WTC11 (cell line): ENCODE measurements around the gene PON1. TPM values are rescaled to one million over a fixed set of nuclear protein-coding genes. Genes with fewer than 3 reads are reported as not detected.

ENCODE experiments used
- ATAC-seq: fragments of 200-7000 bp; cut with Tn5 transposase; 2 replicates; pipeline ENCODE4 v1.10.0; 2021; ENCODE audit warnings: mild to moderate bottlenecking, moderate library complexity
- CTCF ChIA-PET: fragments of 300-600 bp; sonication (Branson Sonifier 250); formaldehyde crosslinking; loops from one replicate; lab custom pipeline; 2021; ENCODE audit warnings: antibody characterized with exemption; lab: Charles Lee
- POLR2A ChIA-PET: fragments of 350-600 bp; sonication (Branson Sonifier 250); formaldehyde crosslinking; loops from one replicate; lab custom pipeline; 2021; ENCODE audit warnings: antibody characterized with exemption; lab: Charles Lee
- DNase-seq: peaks from one replicate; pipeline ENCODE4 v3.0.0; 2021; ENCODE audit warnings: low spot score
- H3K27ac Mint-ChIP-seq: 2 replicates; pipeline ENCODE4 v1.8.0; 2021; ENCODE audit warnings: mixed read lengths
- H3K27me3 Mint-ChIP-seq: 2 replicates; pipeline ENCODE4 v1.8.0; 2021; ENCODE audit warnings: low read depth, mild to moderate bottlenecking, moderate library complexity, mixed read lengths
- H3K36me3 Mint-ChIP-seq: 2 replicates; pipeline ENCODE4 v1.8.0; 2021; ENCODE audit warnings: mixed read lengths
- H3K4me1 Mint-ChIP-seq: 2 replicates; pipeline ENCODE4 v1.8.0; 2022; ENCODE audit warnings: mixed read lengths
- H3K4me3 Mint-ChIP-seq: 2 replicates; pipeline ENCODE4 v1.8.0; 2021; ENCODE audit warnings: mild to moderate bottlenecking, moderate library complexity, mixed read lengths
- H3K9me3 Mint-ChIP-seq: 2 replicates; pipeline ENCODE4 v1.8.0; 2021; ENCODE audit warnings: mixed read lengths
- CREB1 ChIP-seq: sonication (generic); formaldehyde crosslinking; IDR thresholded peaks from 2 replicates; pipeline ENCODE4 v1.8.0; 2023; ENCODE audit warnings: mild to moderate bottlenecking, missing genetic modification reagents
- ESRRA ChIP-seq: sonication (generic); formaldehyde crosslinking; IDR thresholded peaks from 2 replicates; pipeline ENCODE4 v1.8.1; 2022; ENCODE audit warnings: mild to moderate bottlenecking, missing genetic modification reagents, borderline replicate concordance
- FOXJ3 ChIP-seq: sonication (generic); formaldehyde crosslinking; IDR thresholded peaks from 2 replicates; pipeline ENCODE4 v1.9.0; 2021; ENCODE audit warnings: missing genetic modification reagents, mild to moderate bottlenecking, borderline replicate concordance
- HMGA2 ChIP-seq: fragments of 250-450 bp; sonication (Bioruptor Pico); IDR thresholded peaks from 2 replicates; pipeline ENCODE4 v1.4.0; 2021; ENCODE audit warnings: mild to moderate bottlenecking, moderate library complexity
- NFATC4 ChIP-seq: fragments of 250-450 bp; sonication (Bioruptor Pico); IDR thresholded peaks from 2 replicates; pipeline ENCODE4 v1.9.0; 2021; ENCODE audit warnings: mild to moderate bottlenecking
- NR1H2 ChIP-seq: sonication (generic); formaldehyde crosslinking; IDR thresholded peaks from 2 replicates; pipeline ENCODE4 v1.9.0; 2021; ENCODE audit warnings: mild to moderate bottlenecking, moderate library complexity, missing genetic modification reagents
- NR2C2 ChIP-seq: sonication (generic); formaldehyde crosslinking; IDR thresholded peaks from 2 replicates; pipeline ENCODE4 v1.8.0; 2022; ENCODE audit warnings: mild to moderate bottlenecking, missing genetic modification reagents
- NR3C1 ChIP-seq: sonication (generic); formaldehyde crosslinking; conservative IDR thresholded peaks from 2 replicates; pipeline ENCODE4 v1.8.1; 2023; ENCODE audit warnings: low read depth, mild to moderate bottlenecking, missing genetic modification reagents
- ZNF219 ChIP-seq: sonication (generic); formaldehyde crosslinking; IDR thresholded peaks from 2 replicates; pipeline ENCODE4 v1.8.0; 2023; ENCODE audit warnings: missing genetic modification reagents, mild to moderate bottlenecking, borderline replicate concordance
- ZNF317 ChIP-seq: sonication (generic); formaldehyde crosslinking; IDR thresholded peaks from 2 replicates; pipeline ENCODE4 v1.8.1; 2023; ENCODE audit warnings: low read depth, mild to moderate bottlenecking, moderate library complexity, missing genetic modification reagents, borderline replicate concordance
- total RNA-seq: library from RNA; stranded (reverse); gene quantifications from 3 replicates; pipeline ENCODE4 v1.2.3, GENCODE V29; 2021
- TF ChIP-seq, protein P1 (sequence below): sonication (generic); formaldehyde crosslinking; IDR thresholded peaks from 2 replicates; pipeline ENCODE4 v1.8.0; 2022; ENCODE audit warnings: mild to moderate bottlenecking, missing genetic modification reagents
- TF ChIP-seq, protein P2 (sequence below): sonication (generic); formaldehyde crosslinking; IDR thresholded peaks from 2 replicates; pipeline ENCODE4 v1.8.0; 2022; ENCODE audit warnings: mild to moderate bottlenecking, missing genetic modification reagents
- TF ChIP-seq, protein P3 (sequence below): sonication (generic); formaldehyde crosslinking; IDR thresholded peaks from 2 replicates; pipeline ENCODE4 v1.8.1; 2023; ENCODE audit warnings: mild to moderate bottlenecking, missing genetic modification reagents
- TF ChIP-seq, protein P4 (sequence below): fragments of 250-450 bp; sonication (Bioruptor Pico); IDR thresholded peaks from 2 replicates; pipeline ENCODE4 v1.9.0; 2021; ENCODE audit warnings: mild to moderate bottlenecking, borderline replicate concordance
- TF ChIP-seq, protein P5 (sequence below): fragments of 250-450 bp; sonication (Bioruptor Pico); IDR thresholded peaks from 2 replicates; pipeline ENCODE4 v1.9.0; 2021; ENCODE audit warnings: moderate library complexity, mild to moderate bottlenecking, inconsistent platforms, borderline replicate concordance
- TF ChIP-seq, protein P6 (sequence below): sonication (generic); formaldehyde crosslinking; IDR thresholded peaks from 2 replicates; pipeline ENCODE4 v1.8.0; 2022; ENCODE audit warnings: missing genetic modification reagents
- TF ChIP-seq, protein P7 (sequence below): sonication (generic); formaldehyde crosslinking; IDR thresholded peaks from 2 replicates; pipeline ENCODE4 v1.8.0; 2023; ENCODE audit warnings: missing genetic modification reagents, mild to moderate bottlenecking, borderline replicate concordance

PON1 gene
- total RNA-seq, 1 experiment from 2014 or later: 0.26 TPM

DNA sequence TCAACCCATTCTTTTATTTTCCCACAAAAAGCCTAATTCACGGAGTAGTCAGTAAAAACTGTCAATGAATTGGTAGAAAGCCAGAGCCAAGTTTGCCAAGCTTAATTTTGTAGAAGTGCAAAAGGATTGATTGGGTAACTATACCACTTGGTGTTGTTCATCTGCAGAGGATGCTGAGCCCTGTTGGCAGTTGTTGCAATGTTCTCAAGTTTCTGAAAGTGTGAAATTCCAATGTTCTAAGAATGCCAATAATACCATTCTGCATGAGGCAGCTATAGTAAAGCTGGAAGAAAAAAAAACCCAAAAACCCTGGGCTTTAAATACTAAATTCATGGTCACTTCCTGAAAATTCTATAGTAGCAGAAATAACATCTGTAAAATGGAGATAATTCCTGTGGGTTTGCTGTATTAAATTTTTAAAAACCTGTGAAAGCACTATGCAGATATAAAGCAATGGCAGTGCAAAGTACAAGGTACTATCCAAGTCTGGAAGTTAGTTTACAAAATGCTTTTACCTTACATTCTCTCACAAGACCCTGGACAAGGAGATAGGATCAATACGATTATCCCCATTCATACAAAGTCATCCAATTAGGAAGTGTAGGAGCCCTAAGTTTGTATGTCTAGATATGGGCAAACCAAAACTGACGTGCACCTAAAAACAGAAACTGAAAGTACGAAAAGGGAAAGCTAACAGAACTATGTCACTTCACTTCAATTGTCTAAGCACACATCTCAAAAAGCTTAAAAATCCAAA, 6.0 kb upstream of the PON1 start:
- H3K4me1 Mint-ChIP-seq: peaks cover 3% of the 10 kb centered on the region
- TF ChIP-seq NR1H2 (CRISPR knock-in tag) (no peak), FOXJ3 (CRISPR knock-in tag) (no peak), ZNF219 (CRISPR knock-in tag) (no peak), NR2C2 (CRISPR knock-in tag) (no peak), ZNF317 (CRISPR knock-in tag) (no peak), NR3C1 (CRISPR knock-in tag) (no peak), HMGA2 (no peak), CREB1 (CRISPR knock-in tag) (no peak), NFATC4 (no peak), ESRRA (no peak)
- TF ChIP-seq, protein P1, sequence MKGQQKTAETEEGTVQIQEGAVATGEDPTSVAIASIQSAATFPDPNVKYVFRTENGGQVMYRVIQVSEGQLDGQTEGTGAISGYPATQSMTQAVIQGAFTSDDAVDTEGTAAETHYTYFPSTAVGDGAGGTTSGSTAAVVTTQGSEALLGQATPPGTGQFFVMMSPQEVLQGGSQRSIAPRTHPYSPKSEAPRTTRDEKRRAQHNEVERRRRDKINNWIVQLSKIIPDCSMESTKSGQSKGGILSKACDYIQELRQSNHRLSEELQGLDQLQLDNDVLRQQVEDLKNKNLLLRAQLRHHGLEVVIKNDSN: no peak
- TF ChIP-seq, protein P2, sequence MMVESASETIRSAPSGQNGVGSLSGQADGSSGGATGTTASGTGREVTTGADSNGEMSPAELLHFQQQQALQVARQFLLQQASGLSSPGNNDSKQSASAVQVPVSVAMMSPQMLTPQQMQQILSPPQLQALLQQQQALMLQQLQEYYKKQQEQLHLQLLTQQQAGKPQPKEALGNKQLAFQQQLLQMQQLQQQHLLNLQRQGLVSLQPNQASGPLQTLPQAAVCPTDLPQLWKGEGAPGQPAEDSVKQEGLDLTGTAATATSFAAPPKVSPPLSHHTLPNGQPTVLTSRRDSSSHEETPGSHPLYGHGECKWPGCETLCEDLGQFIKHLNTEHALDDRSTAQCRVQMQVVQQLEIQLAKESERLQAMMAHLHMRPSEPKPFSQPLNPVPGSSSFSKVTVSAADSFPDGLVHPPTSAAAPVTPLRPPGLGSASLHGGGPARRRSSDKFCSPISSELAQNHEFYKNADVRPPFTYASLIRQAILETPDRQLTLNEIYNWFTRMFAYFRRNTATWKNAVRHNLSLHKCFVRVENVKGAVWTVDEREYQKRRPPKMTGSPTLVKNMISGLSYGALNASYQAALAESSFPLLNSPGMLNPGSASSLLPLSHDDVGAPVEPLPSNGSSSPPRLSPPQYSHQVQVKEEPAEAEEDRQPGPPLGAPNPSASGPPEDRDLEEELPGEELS (CRISPR knock-in tag): no peak
- TF ChIP-seq, protein P3, sequence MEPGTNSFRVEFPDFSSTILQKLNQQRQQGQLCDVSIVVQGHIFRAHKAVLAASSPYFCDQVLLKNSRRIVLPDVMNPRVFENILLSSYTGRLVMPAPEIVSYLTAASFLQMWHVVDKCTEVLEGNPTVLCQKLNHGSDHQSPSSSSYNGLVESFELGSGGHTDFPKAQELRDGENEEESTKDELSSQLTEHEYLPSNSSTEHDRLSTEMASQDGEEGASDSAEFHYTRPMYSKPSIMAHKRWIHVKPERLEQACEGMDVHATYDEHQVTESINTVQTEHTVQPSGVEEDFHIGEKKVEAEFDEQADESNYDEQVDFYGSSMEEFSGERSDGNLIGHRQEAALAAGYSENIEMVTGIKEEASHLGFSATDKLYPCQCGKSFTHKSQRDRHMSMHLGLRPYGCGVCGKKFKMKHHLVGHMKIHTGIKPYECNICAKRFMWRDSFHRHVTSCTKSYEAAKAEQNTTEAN (CRISPR knock-in tag): no peak
- TF ChIP-seq, protein P4, sequence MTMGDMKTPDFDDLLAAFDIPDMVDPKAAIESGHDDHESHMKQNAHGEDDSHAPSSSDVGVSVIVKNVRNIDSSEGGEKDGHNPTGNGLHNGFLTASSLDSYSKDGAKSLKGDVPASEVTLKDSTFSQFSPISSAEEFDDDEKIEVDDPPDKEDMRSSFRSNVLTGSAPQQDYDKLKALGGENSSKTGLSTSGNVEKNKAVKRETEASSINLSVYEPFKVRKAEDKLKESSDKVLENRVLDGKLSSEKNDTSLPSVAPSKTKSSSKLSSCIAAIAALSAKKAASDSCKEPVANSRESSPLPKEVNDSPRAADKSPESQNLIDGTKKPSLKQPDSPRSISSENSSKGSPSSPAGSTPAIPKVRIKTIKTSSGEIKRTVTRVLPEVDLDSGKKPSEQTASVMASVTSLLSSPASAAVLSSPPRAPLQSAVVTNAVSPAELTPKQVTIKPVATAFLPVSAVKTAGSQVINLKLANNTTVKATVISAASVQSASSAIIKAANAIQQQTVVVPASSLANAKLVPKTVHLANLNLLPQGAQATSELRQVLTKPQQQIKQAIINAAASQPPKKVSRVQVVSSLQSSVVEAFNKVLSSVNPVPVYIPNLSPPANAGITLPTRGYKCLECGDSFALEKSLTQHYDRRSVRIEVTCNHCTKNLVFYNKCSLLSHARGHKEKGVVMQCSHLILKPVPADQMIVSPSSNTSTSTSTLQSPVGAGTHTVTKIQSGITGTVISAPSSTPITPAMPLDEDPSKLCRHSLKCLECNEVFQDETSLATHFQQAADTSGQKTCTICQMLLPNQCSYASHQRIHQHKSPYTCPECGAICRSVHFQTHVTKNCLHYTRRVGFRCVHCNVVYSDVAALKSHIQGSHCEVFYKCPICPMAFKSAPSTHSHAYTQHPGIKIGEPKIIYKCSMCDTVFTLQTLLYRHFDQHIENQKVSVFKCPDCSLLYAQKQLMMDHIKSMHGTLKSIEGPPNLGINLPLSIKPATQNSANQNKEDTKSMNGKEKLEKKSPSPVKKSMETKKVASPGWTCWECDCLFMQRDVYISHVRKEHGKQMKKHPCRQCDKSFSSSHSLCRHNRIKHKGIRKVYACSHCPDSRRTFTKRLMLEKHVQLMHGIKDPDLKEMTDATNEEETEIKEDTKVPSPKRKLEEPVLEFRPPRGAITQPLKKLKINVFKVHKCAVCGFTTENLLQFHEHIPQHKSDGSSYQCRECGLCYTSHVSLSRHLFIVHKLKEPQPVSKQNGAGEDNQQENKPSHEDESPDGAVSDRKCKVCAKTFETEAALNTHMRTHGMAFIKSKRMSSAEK: no peak
- TF ChIP-seq, protein P5, sequence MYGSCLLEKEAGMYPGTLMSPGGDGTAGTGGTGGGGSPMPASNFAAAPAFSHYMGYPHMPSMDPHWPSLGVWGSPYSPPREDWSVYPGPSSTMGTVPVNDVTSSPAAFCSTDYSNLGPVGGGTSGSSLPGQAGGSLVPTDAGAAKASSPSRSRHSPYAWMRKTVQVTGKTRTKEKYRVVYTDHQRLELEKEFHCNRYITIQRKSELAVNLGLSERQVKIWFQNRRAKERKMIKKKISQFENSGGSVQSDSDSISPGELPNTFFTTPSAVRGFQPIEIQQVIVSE (CRISPR knock-in tag): no peak
- TF ChIP-seq, protein P6, sequence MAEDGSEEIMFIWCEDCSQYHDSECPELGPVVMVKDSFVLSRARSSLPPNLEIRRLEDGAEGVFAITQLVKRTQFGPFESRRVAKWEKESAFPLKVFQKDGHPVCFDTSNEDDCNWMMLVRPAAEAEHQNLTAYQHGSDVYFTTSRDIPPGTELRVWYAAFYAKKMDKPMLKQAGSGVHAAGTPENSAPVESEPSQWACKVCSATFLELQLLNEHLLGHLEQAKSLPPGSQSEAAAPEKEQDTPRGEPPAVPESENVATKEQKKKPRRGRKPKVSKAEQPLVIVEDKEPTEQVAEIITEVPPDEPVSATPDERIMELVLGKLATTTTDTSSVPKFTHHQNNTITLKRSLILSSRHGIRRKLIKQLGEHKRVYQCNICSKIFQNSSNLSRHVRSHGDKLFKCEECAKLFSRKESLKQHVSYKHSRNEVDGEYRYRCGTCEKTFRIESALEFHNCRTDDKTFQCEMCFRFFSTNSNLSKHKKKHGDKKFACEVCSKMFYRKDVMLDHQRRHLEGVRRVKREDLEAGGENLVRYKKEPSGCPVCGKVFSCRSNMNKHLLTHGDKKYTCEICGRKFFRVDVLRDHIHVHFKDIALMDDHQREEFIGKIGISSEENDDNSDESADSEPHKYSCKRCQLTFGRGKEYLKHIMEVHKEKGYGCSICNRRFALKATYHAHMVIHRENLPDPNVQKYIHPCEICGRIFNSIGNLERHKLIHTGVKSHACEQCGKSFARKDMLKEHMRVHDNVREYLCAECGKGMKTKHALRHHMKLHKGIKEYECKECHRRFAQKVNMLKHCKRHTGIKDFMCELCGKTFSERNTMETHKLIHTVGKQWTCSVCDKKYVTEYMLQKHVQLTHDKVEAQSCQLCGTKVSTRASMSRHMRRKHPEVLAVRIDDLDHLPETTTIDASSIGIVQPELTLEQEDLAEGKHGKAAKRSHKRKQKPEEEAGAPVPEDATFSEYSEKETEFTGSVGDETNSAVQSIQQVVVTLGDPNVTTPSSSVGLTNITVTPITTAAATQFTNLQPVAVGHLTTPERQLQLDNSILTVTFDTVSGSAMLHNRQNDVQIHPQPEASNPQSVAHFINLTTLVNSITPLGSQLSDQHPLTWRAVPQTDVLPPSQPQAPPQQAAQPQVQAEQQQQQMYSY: no peak
- TF ChIP-seq, protein P7, sequence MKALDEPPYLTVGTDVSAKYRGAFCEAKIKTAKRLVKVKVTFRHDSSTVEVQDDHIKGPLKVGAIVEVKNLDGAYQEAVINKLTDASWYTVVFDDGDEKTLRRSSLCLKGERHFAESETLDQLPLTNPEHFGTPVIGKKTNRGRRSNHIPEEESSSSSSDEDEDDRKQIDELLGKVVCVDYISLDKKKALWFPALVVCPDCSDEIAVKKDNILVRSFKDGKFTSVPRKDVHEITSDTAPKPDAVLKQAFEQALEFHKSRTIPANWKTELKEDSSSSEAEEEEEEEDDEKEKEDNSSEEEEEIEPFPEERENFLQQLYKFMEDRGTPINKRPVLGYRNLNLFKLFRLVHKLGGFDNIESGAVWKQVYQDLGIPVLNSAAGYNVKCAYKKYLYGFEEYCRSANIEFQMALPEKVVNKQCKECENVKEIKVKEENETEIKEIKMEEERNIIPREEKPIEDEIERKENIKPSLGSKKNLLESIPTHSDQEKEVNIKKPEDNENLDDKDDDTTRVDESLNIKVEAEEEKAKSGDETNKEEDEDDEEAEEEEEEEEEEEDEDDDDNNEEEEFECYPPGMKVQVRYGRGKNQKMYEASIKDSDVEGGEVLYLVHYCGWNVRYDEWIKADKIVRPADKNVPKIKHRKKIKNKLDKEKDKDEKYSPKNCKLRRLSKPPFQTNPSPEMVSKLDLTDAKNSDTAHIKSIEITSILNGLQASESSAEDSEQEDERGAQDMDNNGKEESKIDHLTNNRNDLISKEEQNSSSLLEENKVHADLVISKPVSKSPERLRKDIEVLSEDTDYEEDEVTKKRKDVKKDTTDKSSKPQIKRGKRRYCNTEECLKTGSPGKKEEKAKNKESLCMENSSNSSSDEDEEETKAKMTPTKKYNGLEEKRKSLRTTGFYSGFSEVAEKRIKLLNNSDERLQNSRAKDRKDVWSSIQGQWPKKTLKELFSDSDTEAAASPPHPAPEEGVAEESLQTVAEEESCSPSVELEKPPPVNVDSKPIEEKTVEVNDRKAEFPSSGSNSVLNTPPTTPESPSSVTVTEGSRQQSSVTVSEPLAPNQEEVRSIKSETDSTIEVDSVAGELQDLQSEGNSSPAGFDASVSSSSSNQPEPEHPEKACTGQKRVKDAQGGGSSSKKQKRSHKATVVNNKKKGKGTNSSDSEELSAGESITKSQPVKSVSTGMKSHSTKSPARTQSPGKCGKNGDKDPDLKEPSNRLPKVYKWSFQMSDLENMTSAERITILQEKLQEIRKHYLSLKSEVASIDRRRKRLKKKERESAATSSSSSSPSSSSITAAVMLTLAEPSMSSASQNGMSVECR (CRISPR knock-in tag): no peak
- TF ChIP-seq, all 79 proteins: peak for 0
- DNase-seq (no peak), ATAC-seq (no peak)
- H3K27me3 Mint-ChIP-seq: peaks cover 5% of the 10 kb centered on the region
- peaks cover 21% of the 10 kb centered on the region; the same call in 1 of the 2 replicates for H3K9me3 Mint-ChIP-seq
- no peak overlapping the region for H3K27ac Mint-ChIP-seq
- ChIA-PET CTCF (interaction anchor here (0.9 to 1.0 kb wide), 2 partner anchors 66 to 360 kb away, joined by 3 read pairs; partner anchors contain the start of gene PON3), POLR2A (no interaction called here)
- H3K36me3 Mint-ChIP-seq: no peaks in the 10 kb centered on the region
- no peak overlapping the region for H3K4me3 Mint-ChIP-seq
